PFSK-1 (cell line): Measurements from ENCODE around the gene C1QTNF4.

Experiments used
- FOXP2 ChIP-seq: optimal IDR thresholded peaks from 2 replicates; pipeline ENCODE3; 2011; ENCODE audit warnings: borderline replicate concordance, control low read depth, inconsistent platforms; ENCODE audit not compliant: insufficient read depth; ENCODE audit errors: extremely low read length, extremely low read depth
- POLR2AphosphoS5 ChIP-seq: IDR thresholded peaks from 2 replicates; pipeline ENCODE4 v1.6.1; 2012; ENCODE audit warnings: low read depth, mild to moderate bottlenecking, control low read depth, low read length, moderate library complexity
- REST ChIP-seq, 2 experiments: IDR thresholded peaks; 2 replicates each; pipeline versions ENCODE4 v1.6.1 to v1.8.0; 2011 to 2012; ENCODE audit warnings: low read depth in 2 of 2, low read length in 2 of 2, control low read depth in 1 of 2, inconsistent platforms in 1 of 2, mild to moderate bottlenecking in 1 of 2, moderate library complexity in 1 of 2; ENCODE audit not compliant: insufficient read depth in 1 of 2
- SIN3A ChIP-seq: IDR thresholded peaks from 2 replicates; pipeline ENCODE4 v1.6.1; 2012; ENCODE audit warnings: mild to moderate bottlenecking, low read length, moderate library complexity, borderline replicate concordance; ENCODE audit not compliant: insufficient read depth
- TAF1 ChIP-seq: IDR thresholded peaks from 2 replicates; pipeline ENCODE4 v1.6.1; 2012; ENCODE audit warnings: low read length, control low read depth, borderline replicate concordance; ENCODE audit not compliant: insufficient read depth

- TF ChIP-seq REST (IDR thresholded peaks at IDR 0.05; ENCODE audit: insufficient read depth in 1 of 2, low read depth in 2 of 2, low read length in 2 of 2) (no peak), FOXP2 (no peak), SIN3A (no peak), POLR2AphosphoS5 (no peak), TAF1 (no peak)
These were observed 21.4 kb downstream of the C1QTNF4 start for GRCh38 chr11:47572715-47573255.
